Neural crest cell (in vitro differentiated cells): ENCODE results near the gene ASMTL. TPM values are rescaled to one million over a fixed set of nuclear protein-coding genes. Genes with fewer than 3 reads are reported as not detected.

ENCODE experiments used
- DNase-seq: peaks from one replicate; pipeline ENCODE4 v3.0.0; 2021; ENCODE audit warnings: low read depth, mixed read lengths, low spot score
- H3K27ac Mint-ChIP-seq: one replicate; pipeline ENCODE4 v1.8.0; 2021; ENCODE audit warnings: mild to moderate bottlenecking, mixed read lengths; ENCODE audit not compliant: unreplicated experiment
- H3K27me3 Mint-ChIP-seq: 2 replicates; pipeline ENCODE4 v1.8.0; 2021; ENCODE audit warnings: low read depth, mild to moderate bottlenecking, mixed read lengths
- H3K36me3 Mint-ChIP-seq: 2 replicates; pipeline ENCODE4 v1.8.0; 2021; ENCODE audit warnings: low read depth, mild to moderate bottlenecking, mixed read lengths
- H3K4me1 Mint-ChIP-seq: 2 replicates; pipeline ENCODE4 v1.8.0; 2021; ENCODE audit warnings: mixed read lengths
- H3K4me3 Mint-ChIP-seq: one replicate; pipeline ENCODE4 v1.8.0; 2021; ENCODE audit warnings: mild to moderate bottlenecking, mixed read lengths
- H3K9me3 Mint-ChIP-seq: 2 replicates; pipeline ENCODE4 v1.8.0; 2021; ENCODE audit warnings: mixed read lengths
- CTCF ChIP-seq: fragments of 200-600 bp; sonication (generic); conservative IDR thresholded peaks from 2 replicates; pipeline ENCODE4 v1.5.0; 2021; ENCODE audit warnings: antibody characterized with exemption, mild to moderate bottlenecking
- total RNA-seq: library from RNA; stranded (reverse); gene quantifications from 2 replicates; pipeline ENCODE4 v1.2.1, GENCODE V29; 2021

Gene ASMTL
- total RNA-seq, 1 donor from 2014 or later = 37.4 TPM

GRCh38 chrX:1464971-1465285 lies 12.2 kb upstream of the ASMTL start:
- Mint-ChIP-seq H3K9me3 (no peaks in the 10 kb centered on the region), H3K4me1 (no peaks in the 10 kb centered on the region), H3K36me3 (no peaks in the 10 kb centered on the region), H3K27ac (no peak overlapping the region), H3K27me3 (peaks cover 16% of the 10 kb centered on the region), H3K4me3 (no peak overlapping the region)
- no peak for TF ChIP-seq CTCF
- no peak for DNase-seq

GRCh38 chrX:1464041-1464970 lies 11.6 kb upstream of the ASMTL start:
- H3K4me3 Mint-ChIP-seq = no peak overlapping the region
- no peak overlapping the region for H3K27ac Mint-ChIP-seq
- no peaks in the 10 kb centered on the region for H3K36me3 Mint-ChIP-seq
- no peak for DNase-seq
- H3K9me3 Mint-ChIP-seq = no peaks in the 10 kb centered on the region
- H3K4me1 Mint-ChIP-seq = no peaks in the 10 kb centered on the region
- peaks cover 16% of the 10 kb centered on the region for H3K27me3 Mint-ChIP-seq
- no peak for TF ChIP-seq CTCF

GRCh38 chrX:1463581-1463980 lies 10.9 kb upstream of the ASMTL start:
- Mint-ChIP-seq H3K36me3 (no peaks in the 10 kb centered on the region), H3K9me3 (no peaks in the 10 kb centered on the region), H3K27ac (no peak overlapping the region), H3K27me3 (peaks cover 16% of the 10 kb centered on the region), H3K4me3 (no peak overlapping the region), H3K4me1 (no peaks in the 10 kb centered on the region)
- no peak for DNase-seq
- TF ChIP-seq CTCF = no peak

GRCh38 chrX:1462596-1463251 lies 10.0 kb upstream of the ASMTL start:
- H3K4me1 Mint-ChIP-seq = no peaks in the 10 kb centered on the region
- H3K36me3 Mint-ChIP-seq = no peaks in the 10 kb centered on the region
- H3K4me3 Mint-ChIP-seq = no peak overlapping the region
- peaks cover 16% of the 10 kb centered on the region for H3K27me3 Mint-ChIP-seq
- no peak for TF ChIP-seq CTCF
- no peaks in the 10 kb centered on the region for H3K9me3 Mint-ChIP-seq
- no peak overlapping the region for H3K27ac Mint-ChIP-seq
- no peak for DNase-seq

- no peak overlapping the region for H3K4me3 Mint-ChIP-seq
- H3K9me3 Mint-ChIP-seq = no peaks in the 10 kb centered on the region
- peaks cover 13% of the 10 kb centered on the region for H3K27me3 Mint-ChIP-seq
- no peaks in the 10 kb centered on the region for H3K4me1 Mint-ChIP-seq
- no peaks in the 10 kb centered on the region for H3K36me3 Mint-ChIP-seq
- no peak overlapping the region for H3K27ac Mint-ChIP-seq
- no peak for DNase-seq
- no peak for TF ChIP-seq CTCF
These were observed 9.4 kb upstream of the ASMTL start for GRCh38 chrX:1462110-1462509.
